ENCODE results near the gene NBEA. TPM values are rescaled to one million over a fixed set of nuclear protein-coding genes. Genes with fewer than 3 reads are reported as not detected.
"Not testable (repeated sequence)": the region's sequence is repeated elsewhere in the genome, so short reads cannot be mapped to it uniquely, and the experiment has no call there.

Gene NBEA
- total RNA-seq, 1 donor from 2014 or later, result 1.2 TPM

DNA sequence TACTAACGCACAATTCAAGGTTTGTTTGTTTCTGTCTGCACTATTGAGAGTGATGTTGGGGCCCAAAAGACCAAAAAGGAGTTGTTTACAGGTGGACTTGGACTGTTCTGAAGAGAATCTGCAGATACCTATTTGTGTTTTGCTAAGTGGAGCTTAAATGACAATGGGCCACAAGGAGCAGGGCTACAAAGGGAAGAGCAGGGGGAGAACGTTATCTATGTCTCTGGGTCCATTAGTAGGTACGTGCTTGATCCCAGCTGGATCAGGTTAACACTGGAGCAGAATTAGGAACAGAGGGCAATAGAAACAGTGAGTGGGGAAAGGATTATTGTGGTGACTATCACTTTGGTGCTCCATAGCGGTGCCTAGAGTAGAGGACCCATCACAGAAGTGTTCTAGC, 22.5 kb downstream of the NBEA start:
- no peak for ATAC-seq

DNA sequence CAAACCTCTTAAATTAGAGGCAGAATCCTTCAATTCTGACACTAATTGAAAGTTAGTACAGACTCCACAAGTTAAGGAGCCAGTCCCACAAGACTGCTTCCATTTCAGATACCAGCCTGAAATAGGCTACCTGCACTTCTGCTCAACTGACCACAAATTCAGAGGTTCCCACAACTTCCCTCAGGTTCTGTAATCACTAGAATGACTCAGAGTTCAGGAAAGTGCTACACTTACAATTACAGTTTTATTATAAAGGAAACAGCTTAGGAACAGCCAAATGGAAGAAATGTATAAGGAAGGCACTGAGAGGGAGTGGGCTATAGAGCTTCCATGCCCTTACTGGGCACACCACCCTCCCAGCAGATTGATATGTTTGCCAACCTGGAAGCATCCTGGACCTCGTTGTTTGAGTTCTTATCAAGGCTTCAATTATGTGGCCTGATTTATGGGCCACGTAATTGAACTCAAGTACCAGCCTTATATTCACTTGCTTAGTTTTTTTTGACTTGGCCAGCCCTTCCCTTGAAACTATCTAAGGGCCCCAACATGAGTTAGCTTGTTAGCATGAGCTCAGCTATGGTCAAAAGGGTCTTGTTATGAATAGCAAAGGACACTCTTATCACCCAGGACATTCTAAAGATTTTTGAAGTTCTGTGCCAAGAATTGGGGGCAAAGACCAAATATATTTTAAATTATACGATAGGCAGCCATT, 25.9 kb downstream of the NBEA start:
- ATAC-seq, result no peak

DNA sequence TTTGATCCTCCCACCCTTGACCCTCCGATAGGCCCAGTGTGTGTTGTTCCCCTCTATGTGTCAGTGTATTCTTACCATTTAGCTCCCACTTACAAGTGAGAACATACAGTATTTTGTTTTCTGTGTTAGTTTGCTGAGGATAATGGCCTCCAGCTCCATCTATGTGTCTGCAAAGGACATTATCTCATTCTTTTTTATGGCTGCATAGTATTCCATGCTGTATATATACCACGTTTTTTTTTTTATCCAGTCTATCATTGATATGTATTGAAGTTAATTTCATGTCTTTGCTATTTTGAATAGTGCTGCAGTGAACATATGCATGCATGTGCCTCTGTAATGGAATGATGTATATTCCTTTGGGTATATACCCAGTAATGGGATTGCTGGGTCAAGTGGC, 27.5 kb downstream of the NBEA start:
- not testable (repeated sequence) for ATAC-seq

DNA sequence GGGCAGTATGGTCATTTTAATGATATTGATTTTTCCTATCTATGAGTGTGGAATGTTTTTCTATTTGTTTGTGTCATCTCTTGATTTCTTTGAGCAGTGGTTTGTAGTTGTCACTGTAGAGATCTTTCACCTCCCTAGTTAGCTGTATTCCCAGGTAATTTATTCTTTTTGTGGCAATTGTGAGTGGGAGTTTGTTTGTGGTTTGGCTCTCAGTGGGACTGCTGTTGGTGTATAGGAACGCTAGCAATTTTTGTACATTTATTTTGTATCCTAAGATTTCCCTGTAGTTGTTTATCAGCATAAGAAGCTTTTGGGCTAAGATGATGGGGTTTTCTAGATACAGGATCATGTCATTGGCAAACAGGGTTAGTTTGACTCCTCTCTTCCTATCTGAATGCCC, 28.9 kb downstream of the NBEA start:
- ATAC-seq, result no peak

DNA sequence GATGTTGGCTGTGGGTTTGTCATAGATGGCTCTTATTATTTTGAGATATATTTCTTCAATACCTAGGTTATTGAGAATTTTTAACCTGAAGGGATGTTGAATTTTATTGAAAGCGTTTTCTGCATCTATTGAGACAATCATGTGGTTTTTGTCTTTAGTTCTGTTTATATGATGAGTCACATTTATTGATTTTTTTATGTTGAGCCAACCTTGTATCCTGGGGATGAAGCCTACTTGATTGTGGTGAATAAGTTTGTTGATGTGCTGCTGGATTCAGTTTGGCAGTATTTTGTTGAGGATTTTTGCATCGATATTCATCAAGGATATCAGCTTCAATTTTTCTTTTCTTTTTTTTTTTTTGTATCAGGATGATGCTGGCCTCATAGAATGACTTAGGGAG, 29.4 kb downstream of the NBEA start:
- ATAC-seq, result no peak

DNA sequence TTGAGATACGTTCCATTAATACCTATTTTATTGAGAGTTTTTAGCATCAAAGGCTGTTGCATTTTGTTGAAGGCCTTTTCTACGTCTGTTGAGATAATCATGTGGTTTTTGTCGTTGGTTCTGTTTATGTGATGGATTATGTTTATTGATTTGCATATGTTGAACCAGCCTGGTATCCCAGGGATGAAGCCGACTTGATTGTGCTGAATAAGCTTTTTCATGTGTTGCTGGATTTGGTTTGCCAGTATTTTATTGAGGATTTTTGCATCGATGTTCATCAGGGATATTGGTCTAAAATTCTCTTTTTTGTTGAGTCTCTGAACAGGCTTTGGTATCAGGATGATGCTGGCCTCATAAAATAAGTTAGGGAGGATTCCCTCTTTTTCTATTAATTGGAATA, 43.1 kb downstream of the NBEA start:
- not testable (repeated sequence) for ATAC-seq

DNA sequence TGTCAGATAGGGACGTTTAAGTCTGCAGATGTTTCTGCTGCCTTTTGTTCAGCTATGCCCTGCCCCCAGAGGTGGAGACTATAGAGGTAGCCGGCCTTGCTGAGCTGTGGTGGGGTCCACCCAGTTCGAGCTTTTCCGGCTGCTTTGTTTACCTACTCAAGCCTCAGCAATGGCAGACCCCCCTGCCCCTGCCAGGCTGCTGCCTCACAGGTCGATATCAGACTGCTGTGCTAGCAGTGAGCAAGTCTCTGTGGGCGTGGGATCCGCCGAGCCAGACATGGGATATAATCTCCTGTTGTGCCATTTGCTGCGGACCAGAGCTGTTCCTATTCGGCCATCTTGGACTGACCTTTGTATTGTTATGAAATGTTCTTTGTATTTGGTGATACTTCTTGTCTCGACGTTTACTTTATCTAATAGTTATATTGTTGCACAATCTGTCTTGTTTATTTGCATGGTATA, 46.3 kb downstream of the NBEA start:
- ATAC-seq, result no peak

DNA sequence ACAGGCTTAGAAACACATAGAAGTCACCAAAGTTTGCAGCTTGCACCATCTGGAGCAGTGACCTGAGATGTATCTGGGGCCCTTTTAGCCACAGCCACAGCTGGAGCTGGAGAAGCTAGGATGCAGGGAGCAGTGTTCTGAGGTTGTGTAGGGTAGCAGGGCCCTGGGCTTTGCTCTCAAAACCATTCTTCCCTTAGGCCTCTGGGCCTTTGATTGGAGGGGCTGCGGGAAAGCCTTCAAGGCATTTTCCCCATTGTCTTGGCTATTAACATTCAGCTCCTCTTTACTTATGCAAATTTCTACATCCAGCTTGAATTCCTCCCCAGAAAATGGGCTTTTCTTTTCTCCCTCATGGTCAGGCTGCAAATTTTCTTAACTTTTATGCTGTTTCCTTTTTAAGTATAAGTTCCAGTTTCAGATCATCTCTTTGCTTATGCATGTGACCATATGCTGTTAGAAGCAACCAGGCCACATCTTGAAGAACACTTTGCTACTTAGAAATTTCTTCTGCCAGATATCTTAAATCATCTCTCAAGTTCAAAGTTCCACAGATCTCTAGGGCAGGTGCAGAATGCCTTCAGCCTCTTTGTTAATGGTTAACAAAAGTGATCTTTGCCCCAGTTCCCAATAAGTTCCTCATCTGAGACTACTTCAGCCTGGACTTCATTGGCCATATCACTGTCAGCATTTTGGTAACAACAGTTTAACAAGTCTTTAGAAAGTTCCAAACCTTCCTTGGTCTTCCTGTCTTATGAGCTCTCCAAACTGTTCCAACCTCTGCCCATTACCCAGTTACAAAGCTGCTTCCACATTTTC, 48.5 kb downstream of the NBEA start:
- ATAC-seq, result no peak

DNA sequence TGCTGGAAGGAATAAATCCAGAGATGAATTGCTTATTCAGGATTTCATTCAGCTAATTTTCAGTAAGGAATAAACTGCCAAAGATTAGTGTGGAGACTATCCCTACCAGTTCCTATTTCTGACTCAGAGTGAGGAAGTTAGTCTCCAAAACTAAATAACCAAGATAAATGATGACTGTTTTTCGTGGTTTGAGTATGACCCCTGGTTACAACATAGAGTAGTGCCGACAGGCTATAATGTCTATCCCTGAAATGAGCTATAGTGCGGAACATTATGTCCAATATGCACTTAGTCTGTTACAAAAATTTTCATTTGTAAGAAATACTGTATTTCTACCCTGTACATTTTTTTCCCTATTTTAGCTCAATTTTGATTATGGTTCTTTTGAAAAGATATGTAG, 51.4 kb downstream of the NBEA start:
- no peak for ATAC-seq

DNA sequence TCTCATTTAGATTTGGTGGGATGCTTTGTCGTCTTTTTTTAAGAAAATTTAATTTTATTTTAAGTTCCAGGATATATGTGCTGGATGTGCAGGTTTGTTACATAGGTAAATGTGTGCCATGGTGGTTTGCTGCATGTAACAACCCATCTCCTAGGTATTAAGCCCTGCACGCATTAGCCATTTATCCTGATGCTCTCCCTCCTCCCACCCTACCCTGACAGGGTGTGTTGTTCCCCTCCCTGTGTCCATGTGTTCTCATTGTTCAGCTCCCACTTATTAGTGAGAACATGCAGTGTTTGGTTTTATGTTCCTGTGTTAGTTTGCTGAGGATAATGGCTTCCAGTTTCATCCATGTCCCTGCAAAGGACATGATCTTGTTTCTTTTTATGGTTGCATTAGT, 61.7 kb downstream of the NBEA start:
- ATAC-seq, result not testable (repeated sequence)

DNA sequence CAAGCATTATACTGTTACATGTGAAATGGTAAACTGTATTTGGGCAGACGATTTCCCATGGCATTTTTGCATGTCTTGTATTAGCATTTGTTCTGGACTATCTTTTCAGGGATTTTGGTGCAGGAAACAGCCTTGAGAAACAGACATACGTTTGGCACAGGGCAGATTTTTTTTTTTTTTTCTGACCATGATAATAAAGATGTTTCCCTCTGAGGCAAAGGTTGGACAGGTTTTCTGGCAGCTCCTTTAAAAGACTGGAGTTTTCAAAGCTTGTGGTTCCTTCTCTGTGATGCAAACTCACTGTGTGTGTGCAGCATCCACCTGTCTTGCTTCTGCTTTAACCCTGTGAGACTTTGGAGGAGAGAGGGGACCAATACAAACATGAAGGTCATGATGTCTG, 63.0 kb downstream of the NBEA start:
- no peak for ATAC-seq

DNA sequence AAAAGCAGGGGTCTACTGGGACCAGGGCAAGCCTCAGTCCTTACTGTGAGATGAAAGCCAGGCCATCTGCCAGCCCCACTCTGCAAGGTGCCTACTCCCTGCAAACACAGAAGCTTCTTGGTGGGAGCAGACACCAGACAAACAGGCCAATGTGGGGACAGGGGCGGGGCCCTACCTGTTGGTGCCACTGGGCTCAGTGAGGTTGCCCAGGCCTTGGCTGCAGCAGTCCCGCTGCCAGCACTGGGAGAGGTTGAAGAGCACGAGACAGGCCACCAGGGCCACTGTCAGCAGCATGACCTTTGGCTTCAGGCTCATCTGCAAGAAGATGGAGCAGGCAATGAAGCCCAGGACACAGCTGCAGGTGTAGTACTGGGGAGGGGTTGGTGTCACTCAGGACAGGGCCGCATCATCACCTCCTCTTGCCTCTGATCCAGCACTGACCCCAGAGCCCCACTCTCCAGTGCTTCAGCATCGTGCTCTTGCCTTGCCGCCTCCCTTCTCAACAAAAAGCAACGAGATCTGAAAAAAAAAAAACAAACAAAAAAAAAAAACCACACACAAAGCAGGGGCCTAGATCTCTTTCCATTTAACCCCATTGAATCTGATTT, 72.6 kb downstream of the NBEA start:
- ATAC-seq, result no peak

DNA sequence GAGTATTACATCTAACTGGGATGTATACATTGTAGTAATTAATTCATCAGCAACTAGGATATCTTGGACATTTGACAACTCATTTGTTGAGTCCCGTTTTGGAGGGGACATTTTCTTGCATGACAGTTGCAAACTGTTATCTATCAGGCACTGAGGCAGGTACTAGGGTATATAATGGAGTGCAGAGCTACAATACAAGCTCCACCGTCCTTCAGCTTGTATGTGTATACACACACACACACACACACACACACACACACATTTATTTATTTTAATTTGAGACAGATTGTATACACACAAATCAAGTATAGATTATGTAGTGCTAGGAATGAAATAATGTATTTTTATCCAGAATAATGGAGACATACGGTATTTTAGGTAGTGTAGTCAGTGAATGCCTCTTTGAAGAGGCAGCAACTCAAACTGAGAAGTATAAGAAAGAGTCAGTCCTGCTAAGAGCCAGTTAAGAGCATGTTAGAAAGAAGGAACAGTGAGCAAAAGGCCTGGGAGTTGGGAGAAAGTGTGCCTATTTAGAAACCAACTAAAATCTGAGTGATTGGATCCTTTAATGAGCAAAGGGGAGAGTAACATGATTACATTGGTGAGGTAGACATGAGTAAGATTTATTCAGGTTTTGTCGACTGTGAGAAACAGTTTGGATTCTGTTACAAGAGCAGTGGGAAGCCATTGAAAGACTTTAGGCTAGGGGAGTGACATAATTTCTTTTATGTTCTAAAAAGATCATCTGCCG, 74.5 kb downstream of the NBEA start:
- no peak for ATAC-seq

DNA sequence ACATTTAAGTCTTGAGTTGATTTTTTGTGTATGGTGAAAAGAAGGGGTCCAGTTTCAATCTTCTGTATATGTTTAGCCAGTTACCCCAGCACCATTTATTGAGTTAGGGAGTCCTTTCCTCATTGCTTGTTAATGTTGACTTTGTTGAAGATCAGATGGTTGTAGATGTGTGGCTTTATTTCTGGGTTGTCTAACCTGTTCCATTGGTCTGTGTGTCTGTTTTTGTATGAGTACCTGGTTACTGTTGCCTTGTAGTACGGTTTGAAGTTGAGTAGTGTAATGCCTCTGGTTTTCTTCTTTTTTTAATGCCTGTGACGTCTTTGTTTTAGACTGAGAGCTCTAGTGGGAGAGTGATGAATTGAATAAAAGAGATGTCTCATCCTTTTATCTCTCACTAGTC, 83.2 kb downstream of the NBEA start:
- no peak for ATAC-seq

DNA sequence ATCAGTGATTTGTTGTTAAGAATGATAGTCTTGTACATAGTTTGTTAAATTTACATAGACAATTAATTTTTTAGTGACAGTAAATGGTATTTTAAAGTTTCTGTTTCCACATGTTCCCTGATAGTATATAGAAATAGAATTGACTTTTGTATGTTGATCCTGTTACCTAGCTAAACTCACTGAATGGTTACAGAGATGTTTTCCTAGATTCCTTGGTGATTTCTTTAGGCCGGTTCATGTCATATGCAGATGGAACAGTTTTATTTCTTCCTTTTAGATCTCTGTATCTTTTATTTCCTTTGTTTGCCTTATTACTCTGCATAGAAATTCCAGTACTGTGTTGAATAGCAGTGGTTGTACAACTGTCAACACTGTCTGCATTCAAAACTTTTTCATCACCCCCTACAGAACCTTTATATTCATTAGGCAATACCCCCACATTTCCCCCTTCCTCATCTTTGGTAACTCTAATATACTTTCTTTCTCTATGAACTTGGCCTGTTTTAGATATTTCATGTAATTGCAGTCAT, 86.3 kb downstream of the NBEA start:
- no peak for ATAC-seq

DNA sequence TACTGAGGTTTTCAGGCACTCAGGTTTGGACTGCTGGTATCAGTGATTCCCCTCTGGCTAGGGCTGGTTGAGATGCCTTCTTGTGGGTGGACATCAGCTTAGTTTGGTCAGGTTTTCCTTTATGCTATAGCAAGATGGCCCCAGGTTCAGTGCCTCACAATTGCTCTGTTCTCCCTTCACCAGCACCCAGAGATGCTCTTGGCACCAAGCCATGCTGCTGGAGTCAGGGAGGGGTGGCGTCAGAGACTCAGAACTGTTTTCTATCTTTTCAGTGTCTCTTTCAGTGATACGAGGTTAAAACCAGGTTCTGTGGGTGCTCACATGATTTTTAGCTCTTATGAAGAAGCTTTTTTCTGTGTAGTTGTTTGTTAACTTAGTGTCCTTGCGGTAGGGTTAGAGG, 96.9 kb downstream of the NBEA start:
- ATAC-seq, result no peak

DNA sequence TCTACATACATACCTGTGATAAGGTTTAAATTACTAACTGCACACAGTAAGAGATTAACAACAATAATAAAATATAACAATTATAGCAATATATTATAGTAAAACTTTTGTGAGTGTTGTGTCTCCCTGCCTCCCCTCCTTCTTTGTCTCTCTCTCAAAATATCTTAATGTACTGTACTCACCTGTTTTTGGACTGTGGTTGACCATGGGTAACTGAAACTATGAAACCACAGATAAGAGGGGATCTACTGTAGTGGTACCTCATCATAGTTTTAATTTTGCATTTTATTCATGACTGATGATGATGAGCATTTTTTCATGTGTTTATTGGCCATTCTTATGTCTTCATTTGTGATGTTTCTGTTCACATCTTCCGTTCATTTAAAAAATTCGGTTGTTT, 104.5 kb downstream of the NBEA start:
- ATAC-seq, result no peak

DNA sequence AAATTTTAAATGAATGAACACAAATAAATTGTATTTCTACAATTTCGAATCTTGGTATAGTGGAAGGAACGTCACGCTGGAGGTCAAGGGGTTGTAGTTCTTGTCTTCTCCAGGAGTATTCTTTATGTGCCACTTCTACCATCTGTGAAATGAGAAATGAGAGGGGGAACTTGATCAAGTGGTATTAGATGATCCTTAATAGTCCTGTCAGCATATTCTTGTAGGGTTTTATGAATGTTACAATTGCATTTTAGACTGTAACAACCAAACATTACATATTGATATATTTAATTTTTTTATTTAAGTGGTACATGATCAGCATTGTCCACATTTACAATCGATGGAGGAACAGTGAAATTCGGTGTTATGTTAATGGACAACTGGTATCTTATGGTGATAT, 113.6 kb downstream of the NBEA start:
- no peak for ATAC-seq

DNA sequence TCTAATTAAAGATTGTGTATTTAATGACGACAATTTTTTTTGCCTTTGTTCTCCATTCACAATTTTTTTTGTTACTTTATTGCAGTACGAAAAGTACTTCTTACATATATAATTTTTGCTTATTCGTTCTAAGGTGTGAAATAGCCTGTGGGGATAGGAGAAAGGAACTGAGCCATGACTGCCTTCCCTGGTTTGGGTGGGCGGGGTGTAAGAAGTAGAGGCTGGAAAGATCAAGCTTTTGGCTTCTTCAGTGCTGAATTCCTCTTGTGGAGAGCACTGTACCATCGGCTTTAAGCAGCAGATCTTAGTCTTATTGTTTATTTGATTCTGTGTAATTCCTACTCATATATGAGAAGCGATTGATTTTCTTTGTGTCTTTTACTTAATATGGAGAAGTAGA, 115.8 kb downstream of the NBEA start:
- no peak for ATAC-seq

DNA sequence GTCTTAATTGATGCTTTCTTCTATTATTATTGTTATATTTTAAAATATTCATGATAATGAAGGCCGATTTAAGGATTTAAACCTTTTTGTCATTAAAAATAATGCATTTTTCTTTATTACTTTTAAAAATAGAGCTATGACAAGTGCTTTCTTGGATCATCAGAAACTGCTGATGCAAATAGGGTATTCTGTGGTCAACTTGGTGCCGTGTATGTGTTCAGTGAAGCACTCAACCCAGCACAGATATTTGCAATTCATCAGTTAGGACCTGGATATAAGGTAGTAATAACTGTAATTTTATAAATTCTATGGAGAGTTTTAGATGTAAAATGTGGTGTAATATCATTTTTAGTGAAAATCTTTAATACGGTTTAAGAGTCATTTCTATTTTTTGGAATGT, 116.5 kb downstream of the NBEA start:
- ATAC-seq, result not testable (repeated sequence)

DNA sequence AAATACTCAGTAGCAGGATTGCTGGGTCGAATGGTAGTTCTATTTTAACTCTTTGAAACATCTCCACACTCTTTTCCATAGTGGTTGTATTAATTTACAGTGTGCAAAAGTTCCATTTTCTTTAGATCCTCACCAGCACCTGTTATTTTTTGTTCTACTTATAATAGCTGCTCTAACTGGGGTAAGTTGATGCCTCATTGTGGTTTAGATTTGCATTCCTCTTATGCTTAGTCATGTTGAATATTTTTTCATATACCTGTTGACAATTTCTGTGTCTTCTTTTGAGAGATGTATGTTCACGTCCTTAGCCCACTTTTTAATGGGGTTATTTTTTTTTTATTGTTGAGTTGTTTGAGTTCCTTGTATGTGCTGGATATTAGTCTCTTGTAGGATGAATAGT, 144.6 kb downstream of the NBEA start:
- no peak for ATAC-seq

DNA sequence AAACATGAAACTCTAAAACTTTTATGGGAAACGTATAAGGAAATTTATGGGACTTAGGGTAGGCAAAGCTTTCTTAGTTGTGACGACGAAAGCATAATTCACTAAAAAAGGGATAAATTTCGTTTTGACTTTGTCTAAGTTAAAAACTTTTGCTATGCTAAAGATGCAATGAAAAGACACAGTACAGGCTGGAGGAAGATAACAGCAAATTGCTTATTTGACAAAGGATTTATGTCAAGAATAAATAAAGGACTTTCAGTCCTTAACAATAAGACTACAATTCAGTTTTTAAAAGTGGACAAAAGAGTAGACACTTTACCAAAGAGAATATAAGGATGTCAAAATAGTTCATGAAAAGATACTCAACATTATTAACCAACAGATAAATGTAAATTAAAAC, 150.2 kb downstream of the NBEA start:
- ATAC-seq, result no peak

DNA sequence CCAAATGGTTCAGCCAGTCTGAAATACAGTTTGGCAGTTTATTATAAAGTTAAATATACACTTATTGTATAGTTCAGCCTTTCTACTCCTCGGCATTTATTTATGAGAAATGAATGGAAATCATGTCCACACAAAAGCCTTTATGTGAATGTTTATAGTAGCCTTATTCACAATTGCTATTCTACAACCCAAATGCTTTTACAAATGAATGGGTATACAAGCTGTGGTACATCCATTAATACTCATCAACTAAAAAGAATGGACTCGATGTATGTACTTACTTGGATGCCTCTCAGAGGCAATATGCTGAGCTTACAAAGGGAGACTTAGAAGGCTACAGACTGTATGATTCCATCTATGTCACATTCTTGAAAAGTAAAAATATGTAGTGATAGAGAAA, 150.7 kb downstream of the NBEA start:
- ATAC-seq, result no peak
